GM06990 (cell line): Measurements from ENCODE around the gene KRTAP2-1.

ENCODE experiments used
- DNase-seq: peaks from one replicate; pipeline ENCODE4 v3.0.0-alpha.2; 2011; ENCODE audit not compliant: insufficient read length; ENCODE audit errors: extremely low read depth
- H3K27me3 ChIP-seq: replicated peaks from 2 replicates; pipeline ENCODE4 v1.6.0; 2011; ENCODE audit warnings: low read length; ENCODE audit not compliant: control insufficient read depth, insufficient read depth
- H3K36me3 ChIP-seq: 2 replicates; pipeline ENCODE4 v1.5.1; 2011; ENCODE audit warnings: low read length; ENCODE audit not compliant: control insufficient read depth, insufficient read depth
- H3K4me3 ChIP-seq: replicated peaks from 2 replicates; pipeline ENCODE4 v1.5.1; 2011; ENCODE audit warnings: low read depth, mild to moderate bottlenecking, control low read depth, low read length
- CTCF ChIP-seq: IDR thresholded peaks from 2 replicates; pipeline ENCODE4 v1.5.1; 2011; ENCODE audit warnings: low read length, control low read depth, mild to moderate bottlenecking, inconsistent platforms; ENCODE audit not compliant: insufficient read depth, poor library complexity, severe bottlenecking

Gene KRTAP2-1

GRCh38 chr17:41013606-41014005 lies 33.5 kb downstream of the KRTAP2-1 start:
- DNase-seq: no peak
- H3K36me3 ChIP-seq: no peaks in the 10 kb centered on the region
- TF ChIP-seq CTCF: no peak
- no peaks in the 10 kb centered on the region for H3K27me3 ChIP-seq
- no peak overlapping the region for H3K4me3 ChIP-seq

- H3K27me3 ChIP-seq: no peaks in the 10 kb centered on the region
- DNase-seq: no peak
- no peak for TF ChIP-seq CTCF
- H3K36me3 ChIP-seq: no peaks in the 10 kb centered on the region
- no peak overlapping the region for H3K4me3 ChIP-seq
Measured at GRCh38 chr17:41013181-41013580, 33.9 kb downstream of the KRTAP2-1 start.

GRCh38 chr17:41012326-41013120 lies 34.6 kb downstream of the KRTAP2-1 start:
- H3K36me3 ChIP-seq: no peaks in the 10 kb centered on the region
- no peak for DNase-seq
- no peaks in the 10 kb centered on the region for H3K27me3 ChIP-seq
- H3K4me3 ChIP-seq: no peak overlapping the region
- TF ChIP-seq CTCF: no peak

- no peak for DNase-seq
- Histone ChIP-seq H3K27me3 (no peaks in the 10 kb centered on the region), H3K4me3 (no peak overlapping the region), H3K36me3 (no peaks in the 10 kb centered on the region)
- TF ChIP-seq CTCF: no peak
Measured at GRCh38 chr17:41010441-41010840, 36.7 kb downstream of the KRTAP2-1 start.

GRCh38 chr17:41009936-41010335 lies 37.2 kb downstream of the KRTAP2-1 start:
- no peaks in the 10 kb centered on the region for H3K27me3 ChIP-seq
- no peak for TF ChIP-seq CTCF
- H3K36me3 ChIP-seq: no peaks in the 10 kb centered on the region
- no peak overlapping the region for H3K4me3 ChIP-seq
- DNase-seq: no peak
